Measurements from ENCODE around the gene TSFM.
A peak's percentile ranks its signal among the peaks of the same experiment; 100 is the strongest.
"Not testable (repeated sequence)": the region's sequence is repeated elsewhere in the genome, so short reads cannot be mapped to it uniquely, and the experiment has no call there.

TSFM gene

DNA sequence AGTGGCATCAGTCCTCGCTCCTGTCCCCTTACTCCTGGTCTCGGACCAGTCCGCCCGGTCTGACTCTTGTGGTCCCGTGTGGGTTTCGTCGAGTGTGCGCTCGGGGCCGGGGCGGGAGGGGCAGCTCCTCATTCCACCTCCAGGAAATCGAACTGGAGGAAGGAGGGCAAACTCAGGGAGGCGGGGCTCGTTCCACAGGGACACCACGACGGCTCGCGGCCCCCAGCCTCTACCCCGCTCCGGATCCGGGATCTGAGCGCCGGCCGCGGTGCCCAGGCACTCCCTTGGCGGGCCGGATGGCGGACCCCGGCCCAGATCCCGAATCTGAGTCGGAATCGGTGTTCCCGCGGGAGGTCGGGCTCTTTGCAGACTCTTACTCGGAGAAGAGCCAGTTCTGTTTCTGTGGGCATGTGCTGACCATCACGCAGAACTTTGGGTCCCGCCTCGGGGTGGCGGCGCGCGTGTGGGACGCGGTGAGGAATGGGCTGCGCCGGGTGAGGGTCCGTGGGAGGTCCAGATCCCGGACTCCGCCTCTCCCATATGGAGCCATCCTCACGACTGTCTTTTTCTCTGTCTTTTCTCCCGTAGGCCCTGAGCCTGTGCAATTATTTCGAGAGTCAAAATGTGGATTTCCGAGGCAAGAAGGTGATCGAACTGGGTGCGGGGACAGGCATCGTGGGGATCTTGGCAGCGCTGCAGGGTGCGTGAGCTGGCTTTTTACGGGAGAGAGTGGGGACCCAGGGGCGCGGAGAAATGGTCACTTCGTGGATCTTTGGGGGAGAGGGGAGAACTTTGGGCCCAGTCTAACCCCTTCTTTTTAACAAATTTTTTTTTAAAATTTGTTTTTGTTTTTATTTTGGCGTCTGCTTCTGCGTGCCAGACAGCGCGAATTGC, 9.9 kb upstream of the TSFM start, which contains the start of gene EEF1AKMT3:
Gene EEF1AKMT3, plus strand, starts transcription at position 186 of the 894 bp plus-strand sequence. Its CDS starts 111 bp downstream, at position 297.
- H3K4me3 ChIP-seq (ENCODE audit: low read depth, low read length, poor library complexity, severe bottlenecking): peak within 1 kb of the TSS; percentile 75
- TF ChIP-seq EZH2 (IDR thresholded peaks at IDR 0.05; ENCODE audit: borderline replicate concordance, low read length): no peak
- TF ChIP-seq, protein P1, sequence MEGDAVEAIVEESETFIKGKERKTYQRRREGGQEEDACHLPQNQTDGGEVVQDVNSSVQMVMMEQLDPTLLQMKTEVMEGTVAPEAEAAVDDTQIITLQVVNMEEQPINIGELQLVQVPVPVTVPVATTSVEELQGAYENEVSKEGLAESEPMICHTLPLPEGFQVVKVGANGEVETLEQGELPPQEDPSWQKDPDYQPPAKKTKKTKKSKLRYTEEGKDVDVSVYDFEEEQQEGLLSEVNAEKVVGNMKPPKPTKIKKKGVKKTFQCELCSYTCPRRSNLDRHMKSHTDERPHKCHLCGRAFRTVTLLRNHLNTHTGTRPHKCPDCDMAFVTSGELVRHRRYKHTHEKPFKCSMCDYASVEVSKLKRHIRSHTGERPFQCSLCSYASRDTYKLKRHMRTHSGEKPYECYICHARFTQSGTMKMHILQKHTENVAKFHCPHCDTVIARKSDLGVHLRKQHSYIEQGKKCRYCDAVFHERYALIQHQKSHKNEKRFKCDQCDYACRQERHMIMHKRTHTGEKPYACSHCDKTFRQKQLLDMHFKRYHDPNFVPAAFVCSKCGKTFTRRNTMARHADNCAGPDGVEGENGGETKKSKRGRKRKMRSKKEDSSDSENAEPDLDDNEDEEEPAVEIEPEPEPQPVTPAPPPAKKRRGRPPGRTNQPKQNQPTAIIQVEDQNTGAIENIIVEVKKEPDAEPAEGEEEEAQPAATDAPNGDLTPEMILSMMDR (IDR thresholded peaks at IDR 0.05; ENCODE audit: low read length): no peak
- peak within 1 kb of the TSS; percentile 90 for H3K4me2 ChIP-seq (ENCODE audit: low read length)
- no peaks in the 10 kb centered on the region for H3F3A ChIP-seq (ENCODE audit: insufficient read depth, low read length)
- peak within 1 kb of the TSS; percentile 43 for H2AFZ ChIP-seq (ENCODE audit: low read length)
- H3K27ac ChIP-seq (ENCODE audit: low read depth, low read length, poor library complexity, severe bottlenecking): peak within 1 kb of the TSS; percentile 8
- H3K9ac ChIP-seq (ENCODE audit: low read length): peak within 1 kb of the TSS; percentile 72
- peaks cover 18% of the 10 kb centered on the region for H3K4me1 ChIP-seq (ENCODE audit: insufficient read depth, low read length, severe bottlenecking)
- no peaks in the 10 kb centered on the region for H4K20me1 ChIP-seq (ENCODE audit: insufficient read depth, low read length)
- H3K9me2 ChIP-seq (ENCODE audit: low read depth, low read length): no peaks in the 10 kb centered on the region
- no peaks in the 10 kb centered on the region for H3K79me2 ChIP-seq (ENCODE audit: insufficient read depth, low read length)
- H3K9me3 ChIP-seq (ENCODE audit: low read length): no peaks in the 10 kb centered on the region
- H3K36me3 ChIP-seq (ENCODE audit: insufficient read depth, low read length): peaks cover 32% of the 10 kb centered on the region
- no peaks in the 10 kb centered on the region for H3K27me3 ChIP-seq (ENCODE audit: insufficient read depth, low read length)

DNA sequence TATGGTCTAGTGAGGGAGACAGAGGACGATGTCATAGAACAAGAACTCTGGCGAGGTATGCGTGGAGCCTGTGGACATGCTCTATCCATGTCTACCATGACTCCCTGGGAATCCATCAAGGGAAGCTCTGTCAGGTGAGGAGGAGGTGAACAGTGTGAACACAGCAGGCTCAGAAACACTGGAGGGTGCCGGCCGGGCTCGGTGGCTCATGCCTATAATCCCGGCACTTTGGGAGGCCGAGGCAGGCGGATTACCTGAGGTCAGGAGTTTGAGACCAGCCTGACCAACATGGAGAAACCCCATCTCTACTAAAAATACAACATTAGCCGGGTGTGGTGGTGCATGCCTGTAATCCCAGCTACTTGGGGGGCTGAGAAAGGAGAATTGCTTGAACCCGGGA, 8.0 kb upstream of the TSFM start:
- H3K4me3 ChIP-seq (ENCODE audit: low read depth, low read length, poor library complexity, severe bottlenecking); H3K79me2 ChIP-seq (ENCODE audit: insufficient read depth, low read length); H4K20me1 ChIP-seq (ENCODE audit: insufficient read depth, low read length); H3K4me2 ChIP-seq (ENCODE audit: low read length); H3K9me2 ChIP-seq (ENCODE audit: low read depth, low read length); H2AFZ ChIP-seq (ENCODE audit: low read length); H3K27me3 ChIP-seq (ENCODE audit: insufficient read depth, low read length); H3K27ac ChIP-seq (ENCODE audit: low read depth, low read length, poor library complexity, severe bottlenecking); H3K9me3 ChIP-seq (ENCODE audit: low read length); H3F3A ChIP-seq (ENCODE audit: insufficient read depth, low read length); H3K9ac ChIP-seq (ENCODE audit: low read length): not testable (repeated sequence)
- peaks cover 18% of the 10 kb centered on the region for H3K4me1 ChIP-seq (ENCODE audit: insufficient read depth, low read length, severe bottlenecking)
- peaks cover 13% of the 10 kb centered on the region for H3K36me3 ChIP-seq (ENCODE audit: insufficient read depth, low read length)

DNA sequence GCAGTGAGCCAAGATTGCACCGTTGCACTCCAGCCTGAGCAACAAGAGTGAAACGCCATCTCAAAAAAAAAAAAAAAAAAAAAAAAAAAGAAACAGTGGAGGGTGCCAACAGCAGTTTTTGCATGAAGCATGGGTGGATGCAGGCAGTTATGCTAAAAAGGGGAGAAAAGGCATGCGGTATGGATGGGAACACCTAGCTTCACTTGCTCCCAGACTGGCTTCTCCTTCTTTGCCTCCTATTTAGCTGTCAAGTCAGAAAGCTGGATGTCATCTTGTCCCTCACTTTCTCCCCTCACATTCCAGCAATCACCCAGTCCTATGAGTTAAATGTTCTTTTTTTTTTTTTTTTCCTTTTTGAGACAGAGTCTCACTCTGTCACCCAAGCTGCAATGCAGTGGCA, 7.5 kb upstream of the TSFM start:
- Histone ChIP-seq H3K9me3 (ENCODE audit: low read length) (no peaks in the 10 kb centered on the region), H3F3A (ENCODE audit: insufficient read depth, low read length) (no peaks in the 10 kb centered on the region), H3K36me3 (ENCODE audit: insufficient read depth, low read length) (peaks cover 9% of the 10 kb centered on the region), H2AFZ (ENCODE audit: low read length) (no peak overlapping the region), H3K9me2 (ENCODE audit: low read depth, low read length) (no peaks in the 10 kb centered on the region), H3K4me3 (ENCODE audit: low read depth, low read length, poor library complexity, severe bottlenecking) (no peak overlapping the region), H3K4me1 (ENCODE audit: insufficient read depth, low read length, severe bottlenecking) (peaks cover 18% of the 10 kb centered on the region), H3K4me2 (ENCODE audit: low read length) (no peak overlapping the region), H3K9ac (ENCODE audit: low read length) (no peak overlapping the region), H3K27me3 (ENCODE audit: insufficient read depth, low read length) (no peaks in the 10 kb centered on the region), H3K79me2 (ENCODE audit: insufficient read depth, low read length) (no peaks in the 10 kb centered on the region), H4K20me1 (ENCODE audit: insufficient read depth, low read length) (no peaks in the 10 kb centered on the region), H3K27ac (ENCODE audit: low read depth, low read length, poor library complexity, severe bottlenecking) (no peak overlapping the region)
- TF ChIP-seq, protein P1 (IDR thresholded peaks at IDR 0.05; ENCODE audit: low read length): no peak

All from OCI-LY1 (cell line).